SK-N-SH (cell line): ENCODE measurements around the gene PBOV1. TPM values are rescaled to one million over a fixed set of nuclear protein-coding genes. Genes with fewer than 3 reads are reported as not detected.

Experiments used
- CTCF ChIA-PET: fragments of 300-600, 350-600 bp; formaldehyde crosslinking; extraction: SDS; loops from one replicate; lab custom pipeline; 2021; lab: Yijun Ruan, JAX
- POLR2A ChIA-PET: fragments of 350-600 bp; sonication (Branson Sonifier 250); formaldehyde crosslinking; extraction: SDS; loops from one replicate; lab custom pipeline; 2020; ENCODE audit warnings: antibody characterized with exemption, inconsistent platforms; lab: Yijun Ruan, JAX
- DNase-seq: peaks from one replicate; pipeline ENCODE4 v3.0.0; 2012
- H2AFZ ChIP-seq: fragments of 200-600 bp; sonication (generic); 2 replicates; pipeline ENCODE4 v1.8.1; 2016; ENCODE audit warnings: antibody characterized with exemption, mild to moderate bottlenecking, low read depth
- H3F3A ChIP-seq: fragments of 200-600 bp; sonication (generic); replicated peaks from 2 replicates; pipeline ENCODE3; 2016; ENCODE audit warnings: antibody characterized with exemption, mild to moderate bottlenecking; ENCODE audit not compliant: insufficient read depth
- H3K27ac ChIP-seq, 2 experiments: fragments of 200-500 bp in 1 of 2; fragments of 200-600 bp in 1 of 2; sonication (Bioruptor generic) in 1 of 2; sonication (generic), shearing (Covaris generic) in 1 of 2; 2 replicates each; pipeline versions ENCODE4 v1.5.1 to v1.6.1; 2014 to 2016; ENCODE audit warnings: low read depth in 2 of 2, inconsistent platforms in 1 of 2, low read length in 1 of 2, mild to moderate bottlenecking in 1 of 2, mixed read lengths in 1 of 2
- H3K27me3 ChIP-seq: fragments of 200-600 bp; sonication (generic), shearing (Covaris generic); 2 replicates; pipeline ENCODE4 v1.6.1; 2016; ENCODE audit warnings: mixed run types; ENCODE audit not compliant: insufficient read depth
- H3K36me3 ChIP-seq, 2 experiments: fragments of 200-500 bp in 1 of 2; fragments of 200-600 bp in 1 of 2; sonication (Bioruptor generic) in 1 of 2; sonication (generic) in 1 of 2; replicated peaks in 1 of 2; 2 replicates each; pipeline versions ENCODE3 to v1.5.1; 2014 to 2016; ENCODE audit warnings: low read length in 1 of 2, mild to moderate bottlenecking in 1 of 2; ENCODE audit not compliant: insufficient read depth in 2 of 2, control insufficient read depth in 1 of 2
- H3K4me1 ChIP-seq, 2 experiments: fragments of 200-500 bp in 1 of 2; fragments of 200-600 bp in 1 of 2; sonication (Bioruptor generic) in 1 of 2; sonication (generic), shearing (Covaris generic) in 1 of 2; 2 replicates each; pipeline versions ENCODE4 v1.5.1 to v1.6.1; 2014 to 2016; ENCODE audit warnings: low read depth in 1 of 2, low read length in 1 of 2, mixed run types in 1 of 2; ENCODE audit not compliant: insufficient read depth in 2 of 2, control insufficient read depth in 1 of 2
- H3K4me2 ChIP-seq: fragments of 200-600 bp; sonication (generic), shearing (Covaris generic); 2 replicates; pipeline ENCODE4 v1.6.1; 2017; ENCODE audit warnings: mixed run types
- H3K4me3 ChIP-seq, 2 experiments: fragments of 200-500 bp in 1 of 2; fragments of 200-600 bp in 1 of 2; sonication (Bioruptor generic) in 1 of 2; sonication (generic), shearing (Covaris generic) in 1 of 2; 2 replicates each; pipeline versions ENCODE4 v1.5.1 to v1.8.1; 2014 to 2016; ENCODE audit warnings: low read depth in 2 of 2, inconsistent platforms in 1 of 2, low read length in 1 of 2, mild to moderate bottlenecking in 1 of 2, mixed read lengths in 1 of 2, moderate library complexity in 1 of 2
- H3K79me2 ChIP-seq: fragments of 200-600 bp; sonication (generic); 2 replicates; pipeline ENCODE4 v1.8.1; 2017; ENCODE audit warnings: mild to moderate bottlenecking; ENCODE audit not compliant: insufficient read depth
- H3K9ac ChIP-seq: fragments of 200-600 bp; sonication (generic); 2 replicates; pipeline ENCODE4 v1.6.1; 2017; ENCODE audit warnings: mixed run types
- H3K9me2 ChIP-seq: fragments of 200-600 bp; sonication (generic); 2 replicates; pipeline ENCODE4 v1.6.1; 2017; ENCODE audit warnings: mixed run types
- H3K9me3 ChIP-seq: fragments of 200-600 bp; sonication (generic); 2 replicates; pipeline ENCODE4 v1.6.1; 2017; ENCODE audit warnings: mixed run types, mild to moderate bottlenecking, moderate library complexity
- H4K20me1 ChIP-seq: fragments of 200-600 bp; sonication (generic); 2 replicates; pipeline ENCODE4 v1.6.1; 2017; ENCODE audit warnings: mild to moderate bottlenecking, mixed run types; ENCODE audit not compliant: insufficient read depth
- EZH2phosphoT487 ChIP-seq: fragments of 200-600 bp; sonication (generic); IDR thresholded peaks from 2 replicates; pipeline ENCODE4 v1.6.1; 2017; ENCODE audit warnings: low read depth, mixed run types, mild to moderate bottlenecking, antibody characterized with exemption, moderate library complexity, borderline replicate concordance
- FOSL2 ChIP-seq: IDR thresholded peaks from 2 replicates; pipeline ENCODE4 v1.4.0; 2012; ENCODE audit warnings: low read depth, mild to moderate bottlenecking, moderate library complexity, borderline replicate concordance
- GABPA ChIP-seq: IDR thresholded peaks from 2 replicates; pipeline ENCODE4 v1.4.0; 2012; ENCODE audit warnings: low read depth, mild to moderate bottlenecking
- GATA2 ChIP-seq: sonication (generic); formaldehyde crosslinking; IDR thresholded peaks from 2 replicates; pipeline ENCODE4 v1.5.0; 2020; ENCODE audit warnings: mild to moderate bottlenecking, missing genetic modification reagents
- IRF3 ChIP-seq: fragments of 150-350 bp; IDR thresholded peaks from 2 replicates; pipeline ENCODE4 v1.6.1; 2016; ENCODE audit warnings: mild to moderate bottlenecking, low read depth, low read length
- MAX ChIP-seq: IDR thresholded peaks from 2 replicates; pipeline ENCODE4 v1.4.0; 2012; ENCODE audit warnings: low read depth
- NRF1 ChIP-seq: IDR thresholded peaks from 2 replicates; pipeline ENCODE4 v1.6.1; 2012; ENCODE audit warnings: low read depth, mild to moderate bottlenecking, low read length
- PBX3 ChIP-seq: IDR thresholded peaks from 2 replicates; pipeline ENCODE4; 2012
- POLR2AphosphoS5 ChIP-seq: IDR thresholded peaks from 2 replicates; pipeline ENCODE4 v1.6.1; 2012; ENCODE audit warnings: low read depth, low read length
- RCOR1 ChIP-seq: fragments of 150-350 bp; IDR thresholded peaks from 2 replicates; pipeline ENCODE4 v1.6.1; 2017; ENCODE audit warnings: antibody characterized with exemption, low read length
- REST ChIP-seq: IDR thresholded peaks from 2 replicates; pipeline ENCODE4 v1.6.1; 2012; ENCODE audit warnings: mild to moderate bottlenecking, low read depth, low read length, moderate library complexity
- RFX5 ChIP-seq: IDR thresholded peaks from 2 replicates; pipeline ENCODE4 v1.6.1; 2012; ENCODE audit warnings: mild to moderate bottlenecking, improper control_type of control experiment, low read length
- RXRA ChIP-seq: IDR thresholded peaks from 2 replicates; pipeline ENCODE4 v1.4.0; 2012; ENCODE audit warnings: low read depth, mild to moderate bottlenecking, borderline replicate concordance
- TCF12 ChIP-seq: IDR thresholded peaks from 2 replicates; pipeline ENCODE4 v1.4.0; 2012
- USF1 ChIP-seq: IDR thresholded peaks from 2 replicates; pipeline ENCODE4 v1.4.0; 2012; ENCODE audit warnings: low read depth, borderline replicate concordance
- YY1 ChIP-seq: IDR thresholded peaks from 2 replicates; pipeline ENCODE4 v1.4.0; 2012; ENCODE audit warnings: low read depth, mild to moderate bottlenecking
- ZBTB33 ChIP-seq: IDR thresholded peaks from 2 replicates; pipeline ENCODE4 v1.4.0; 2012; ENCODE audit warnings: low read depth, borderline replicate concordance
- WGBS: methylation state at CpG from one replicate; pipeline ENCODE4 v1.1.6; 2017; ENCODE audit warnings: low lambda C conversion rate; 5-methylcytosine and 5-hydroxymethylcytosine counted together
- polyA plus RNA-seq, 3 experiments: library from polyadenylated mRNA; depleted of rRNA; stranded (reverse); fragments of >200 nt; gene quantifications; 2 replicates each; pipeline ENCODE4 v1.2.3, GENCODE V29; 2012

Gene PBOV1
- polyA plus RNA-seq, 1 of the 3 experiments (the other 2 are of a cell fraction): not detected

- TF ChIP-seq GATA2 (CRISPR knock-in tag) (no peak), NRF1 (no peak), IRF3 (no peak)
- TF ChIP-seq, all 33 proteins: peak for 0
These were observed 1.6 kb upstream of the PBOV1 start (continued) for GRCh38 chr6:138219901-138220300.

GRCh38 chr6:138219398-138219797 is 1.1 kb upstream of the PBOV1 start:
- WGBS: 37% methylated on average over 3 of the region's 3 CpGs

GRCh38 chr6:138215093-138215782 is 3.1 kb downstream of the PBOV1 start:
- Histone ChIP-seq H3K4me1 (no peaks in the 10 kb centered on the region), H3K9me3 (no peaks in the 10 kb centered on the region), H3K9me2 (no peaks in the 10 kb centered on the region), H2AFZ (no peak overlapping the region), H3K4me2 (no peak overlapping the region), H3F3A (no peaks in the 10 kb centered on the region), H3K36me3 (no peaks in the 10 kb centered on the region), H3K9ac (no peak overlapping the region), H3K27ac (no peak overlapping the region), H4K20me1 (no peaks in the 10 kb centered on the region), H3K27me3 (no peaks in the 10 kb centered on the region), H3K79me2 (no peaks in the 10 kb centered on the region), H3K4me3 (no peak overlapping the region)
- ChIA-PET CTCF (no interaction called here), POLR2A (no interaction called here)
- WGBS: 29% methylated on average over 7 of the region's 7 CpGs
- DNase-seq: no peak
- TF ChIP-seq GABPA: no peak
- no peak for TF ChIP-seq TCF12
- TF ChIP-seq PBX3: no peak
- no peak for TF ChIP-seq RCOR1
- TF ChIP-seq FOSL2: no peak
- TF ChIP-seq USF1: no peak
- no peak for TF ChIP-seq RFX5
- TF ChIP-seq ZBTB33: no peak
- no peak for TF ChIP-seq MAX
- TF ChIP-seq REST: no peak
- no peak for TF ChIP-seq POLR2AphosphoS5
- TF ChIP-seq YY1: no peak
- no peak for TF ChIP-seq EZH2phosphoT487

More at GRCh38 chr6:138219398-138219797, 1.1 kb upstream of the PBOV1 start:
- no peaks in the 10 kb centered on the region for H3F3A ChIP-seq
- H3K4me2 ChIP-seq: no peak overlapping the region
- POLR2A ChIA-PET: no interaction called here
- no peak overlapping the region for H2AFZ ChIP-seq
- no peaks in the 10 kb centered on the region for H3K9me2 ChIP-seq
- no peaks in the 10 kb centered on the region for H3K4me1 ChIP-seq
- H3K9me3 ChIP-seq: no peaks in the 10 kb centered on the region
- no peak for DNase-seq
- no peak overlapping the region for H3K9ac ChIP-seq
- no peaks in the 10 kb centered on the region for H3K27me3 ChIP-seq
- H4K20me1 ChIP-seq: no peaks in the 10 kb centered on the region
- CTCF ChIA-PET: no interaction called here
- TF ChIP-seq RXRA: no peak
- H3K36me3 ChIP-seq: no peaks in the 10 kb centered on the region
- no peak overlapping the region for H3K4me3 ChIP-seq
- no peaks in the 10 kb centered on the region for H3K79me2 ChIP-seq
- no peak overlapping the region for H3K27ac ChIP-seq
